ENCODE results near the gene WFIKKN2. TPM values are rescaled to one million over a fixed set of nuclear protein-coding genes. Genes with fewer than 3 reads are reported as not detected.

The WFIKKN2 gene
- total RNA-seq, 1 experiment from 2014 or later = not detected

DNA sequence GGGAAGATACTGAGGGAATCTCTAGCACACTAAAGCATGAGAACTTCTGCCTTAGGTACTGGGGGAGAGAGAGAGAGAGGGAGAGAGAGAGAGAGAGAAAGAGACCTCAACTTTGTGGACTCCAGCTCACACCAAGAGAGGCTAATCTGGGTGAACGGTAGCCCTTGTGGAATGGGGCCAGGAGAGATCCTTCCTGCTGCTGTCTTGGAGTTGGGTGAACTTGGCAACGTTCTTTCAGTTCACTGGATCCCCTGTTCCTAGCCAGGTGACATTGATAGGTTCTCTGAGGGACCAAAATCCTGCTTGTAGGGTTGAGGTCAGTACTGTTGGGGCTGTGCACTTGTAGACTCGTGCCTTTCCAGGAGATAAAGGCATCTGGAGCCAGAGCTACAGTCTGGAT, 26.5 kb upstream of the WFIKKN2 start:
- no peak for DNase-seq (ENCODE audit: low read depth)

DNA sequence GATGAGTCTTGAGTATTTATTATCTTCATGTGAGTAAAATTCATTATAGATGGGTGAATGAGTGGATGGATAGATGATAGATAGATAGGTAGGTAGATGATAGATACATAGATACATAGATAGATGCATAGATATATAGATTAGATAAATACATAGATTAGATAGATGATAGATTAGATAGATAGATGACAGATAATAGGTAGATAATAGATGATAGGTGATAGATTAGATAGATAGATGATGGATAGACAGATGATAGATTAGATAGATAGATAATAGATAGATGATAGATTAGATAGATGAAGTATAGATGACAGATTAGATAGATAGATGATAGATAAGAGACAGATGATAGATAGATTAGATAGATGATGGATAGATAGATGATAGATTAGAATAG, 21.8 kb upstream of the WFIKKN2 start:
- DNase-seq (ENCODE audit: low read depth) = no peak

DNA sequence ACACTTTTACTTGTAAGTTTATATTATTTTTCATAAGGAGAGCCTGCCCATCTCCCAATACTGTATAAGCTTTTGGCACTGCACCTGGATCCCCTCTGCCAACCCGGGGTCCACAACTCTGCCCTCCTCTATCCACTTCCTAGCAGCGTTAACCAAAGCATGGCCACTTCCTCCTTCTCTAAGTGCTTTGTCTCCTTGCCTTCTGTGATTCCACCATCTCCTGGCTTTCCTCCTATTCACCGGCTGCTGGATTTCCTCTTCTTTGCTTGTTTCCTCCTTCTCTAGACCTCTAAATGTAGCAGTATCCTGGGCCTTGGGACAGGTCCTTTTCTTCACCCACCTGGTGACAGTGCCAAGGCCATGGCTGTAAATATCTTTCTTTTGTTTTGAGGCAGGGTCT, 20.0 kb upstream of the WFIKKN2 start:
- no peak for DNase-seq (ENCODE audit: low read depth)

DNA sequence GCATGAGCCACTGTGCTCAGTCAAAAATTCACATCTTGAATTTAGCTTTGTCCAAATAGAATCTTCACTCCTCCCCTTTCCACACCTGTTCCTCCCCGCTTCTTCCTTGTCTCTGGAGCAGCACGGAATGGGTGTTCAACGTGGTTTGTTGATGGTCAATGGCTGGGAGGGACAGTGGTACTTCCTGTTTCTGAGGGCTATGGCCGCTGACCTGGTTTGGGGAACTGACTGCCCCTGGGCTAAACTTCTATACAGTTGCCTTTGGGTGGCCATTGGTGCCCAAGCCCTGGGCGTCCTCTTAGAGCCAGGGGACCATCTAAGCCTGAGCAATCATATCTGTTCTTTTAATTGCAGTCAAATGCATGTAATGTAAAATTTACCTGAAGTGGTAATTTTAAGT, 19.1 kb upstream of the WFIKKN2 start:
- no peak for DNase-seq (ENCODE audit: low read depth)

DNA sequence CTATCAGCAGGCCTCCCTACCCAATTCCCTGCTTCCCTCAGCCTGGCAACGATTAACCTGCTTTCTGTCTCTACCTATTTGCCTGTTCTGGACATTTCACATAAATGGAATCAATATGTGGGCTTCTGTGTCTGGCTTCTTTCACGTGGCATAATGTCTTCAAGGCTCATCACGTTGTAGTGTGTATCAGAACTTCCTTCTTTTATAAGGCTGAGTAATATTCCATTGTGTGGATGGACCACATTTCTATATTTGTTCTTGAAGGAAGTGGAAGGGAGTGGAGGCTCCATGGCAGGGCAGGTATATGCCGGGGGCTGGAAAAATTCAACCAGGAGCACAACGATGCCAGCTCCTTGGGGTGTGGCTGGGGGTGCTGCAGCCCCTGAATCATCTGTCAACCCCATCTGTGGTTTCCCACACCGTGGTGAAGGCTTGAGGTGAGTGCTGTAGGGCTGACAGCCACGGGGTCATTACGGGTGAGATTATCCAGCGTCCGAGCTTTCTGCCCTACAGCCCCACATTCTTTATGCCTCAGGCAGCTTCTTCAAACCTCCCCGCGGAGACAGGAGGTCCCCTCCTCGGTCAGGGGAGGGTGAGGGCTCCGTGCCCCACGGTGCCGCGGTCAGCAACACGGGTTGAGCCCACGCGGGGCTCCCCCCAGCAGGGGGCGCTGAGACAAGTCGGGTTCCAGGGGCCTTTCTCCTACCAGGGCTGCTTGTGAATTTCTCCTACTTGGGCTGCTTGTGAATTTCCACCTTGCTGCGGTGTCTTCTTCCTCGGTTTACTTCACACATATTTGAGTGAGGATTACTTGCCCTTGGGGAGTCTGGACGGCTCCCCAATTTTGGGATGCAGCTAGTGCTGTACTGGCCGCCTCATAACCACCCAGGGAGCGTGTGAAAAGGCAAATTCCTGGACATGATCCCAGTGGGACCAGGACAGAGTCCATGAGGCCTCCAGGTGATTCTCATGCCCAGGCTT, 18.3 kb upstream of the WFIKKN2 start:
- DNase-seq (ENCODE audit: low read depth) = peak; percentile 26

DNA sequence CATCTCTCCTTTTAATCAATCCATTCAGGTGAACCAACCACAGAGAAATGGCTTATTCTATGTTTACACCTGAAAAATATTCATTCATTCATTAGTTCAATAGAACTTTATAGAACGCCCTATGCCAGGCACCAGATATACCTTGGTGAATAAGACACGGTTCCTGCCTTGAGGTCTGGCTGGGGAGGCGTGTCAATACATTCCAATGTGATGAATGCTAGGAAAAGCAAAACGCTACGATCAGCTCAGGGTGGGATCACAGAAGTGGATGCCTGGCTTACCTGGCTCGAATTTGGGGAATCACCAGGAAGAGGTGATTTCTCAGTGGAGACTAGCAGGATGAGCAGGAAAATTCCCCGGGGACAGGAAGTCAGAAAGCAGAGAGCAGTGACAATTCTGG, 17.5 kb upstream of the WFIKKN2 start:
- no peak for DNase-seq (ENCODE audit: low read depth)

DNA sequence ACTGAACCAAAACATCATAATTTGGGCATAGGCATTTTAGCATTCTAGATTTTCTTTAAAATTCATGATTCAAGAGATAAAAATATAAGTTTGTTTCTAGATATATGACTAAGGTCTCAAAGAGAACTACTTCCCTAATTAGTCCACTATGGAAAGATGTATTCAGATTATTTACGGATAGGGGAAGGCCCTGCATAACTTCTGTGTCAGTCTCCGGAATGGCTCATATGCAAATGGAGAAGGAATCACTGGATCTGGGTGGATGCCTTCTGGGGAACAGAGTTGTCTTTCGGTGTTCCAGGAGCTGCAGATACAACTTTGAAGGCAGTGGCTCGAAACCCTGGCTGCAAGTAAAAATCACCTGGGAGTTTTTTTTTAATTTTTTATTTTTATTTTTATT, 17.1 kb upstream of the WFIKKN2 start:
- no peak for DNase-seq (ENCODE audit: low read depth)

DNA sequence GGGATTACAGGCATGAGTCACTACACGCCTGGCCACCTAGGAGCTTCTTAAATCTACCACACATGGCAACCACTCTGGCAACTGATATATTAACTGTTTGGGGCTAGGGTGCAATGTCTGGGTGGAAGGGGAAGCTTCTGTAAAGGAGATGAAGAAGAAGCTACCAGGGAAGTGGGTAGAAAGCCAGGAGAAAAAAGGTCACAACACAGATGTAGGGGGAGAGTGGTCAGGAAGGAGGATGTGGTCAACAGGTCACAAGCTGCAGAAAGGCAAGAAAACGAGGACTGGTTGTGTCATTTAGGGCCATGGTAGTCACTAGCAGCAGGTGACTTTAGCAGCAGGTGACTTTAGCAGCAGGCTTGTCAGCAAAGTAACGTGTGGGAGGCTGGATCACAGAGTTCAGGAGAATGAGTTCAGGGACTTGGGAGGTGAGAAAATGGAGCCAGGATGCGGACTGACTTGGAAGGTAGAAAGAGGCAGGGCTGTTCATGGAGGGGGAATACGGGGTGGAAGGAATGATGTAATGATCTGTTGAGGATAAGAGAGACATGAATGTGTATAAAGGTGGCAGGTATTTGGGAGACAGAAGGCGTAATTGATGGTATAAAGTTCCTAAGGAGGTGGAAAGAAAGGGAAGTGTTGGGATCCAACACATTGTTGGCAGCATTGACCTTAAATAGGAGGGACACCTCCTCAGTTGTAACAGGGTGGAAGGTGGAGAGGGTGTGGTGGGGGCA, 16.3 kb upstream of the WFIKKN2 start:
- no peak for DNase-seq (ENCODE audit: low read depth)

DNA sequence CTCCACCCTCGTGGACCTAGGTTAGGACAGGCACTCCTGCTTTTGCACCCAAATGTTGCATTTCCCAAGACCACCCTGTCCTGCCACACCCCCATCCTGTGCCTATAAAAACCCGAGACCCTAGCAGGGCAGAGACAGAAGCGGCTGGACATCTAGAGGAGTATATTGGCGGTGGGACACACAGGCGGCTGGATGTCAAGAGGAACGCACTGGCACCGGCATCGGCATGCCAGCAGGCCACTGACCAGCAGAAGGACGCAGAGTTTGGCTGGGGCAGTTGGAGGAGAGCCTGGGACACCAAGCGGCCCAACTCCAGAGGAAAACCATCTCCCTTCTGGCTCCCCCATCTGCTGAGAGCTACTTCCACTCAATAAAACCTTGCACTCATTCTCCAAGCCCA, 14.7 kb upstream of the WFIKKN2 start:
- DNase-seq (ENCODE audit: low read depth) = no peak

DNA sequence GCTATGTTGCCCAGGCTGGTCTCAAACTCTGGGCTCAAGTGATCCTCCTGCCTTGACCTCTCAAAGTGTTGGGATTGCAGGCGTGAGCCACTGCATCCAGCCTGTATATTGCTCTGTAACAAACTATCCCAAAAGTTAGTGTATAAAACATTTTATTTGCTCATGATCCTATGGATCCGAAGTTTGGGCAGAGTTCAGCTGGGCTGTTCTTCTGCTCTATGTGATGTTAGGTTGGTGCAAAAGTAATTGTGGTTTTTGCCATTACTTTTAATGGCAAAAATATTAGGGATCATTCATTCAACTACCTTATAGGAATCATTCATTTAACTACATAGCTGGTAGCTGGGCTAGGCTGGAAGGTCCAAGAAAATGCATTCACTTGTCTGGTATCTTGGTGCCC, 12.8 kb upstream of the WFIKKN2 start:
- DNase-seq (ENCODE audit: low read depth) = no peak

DNA sequence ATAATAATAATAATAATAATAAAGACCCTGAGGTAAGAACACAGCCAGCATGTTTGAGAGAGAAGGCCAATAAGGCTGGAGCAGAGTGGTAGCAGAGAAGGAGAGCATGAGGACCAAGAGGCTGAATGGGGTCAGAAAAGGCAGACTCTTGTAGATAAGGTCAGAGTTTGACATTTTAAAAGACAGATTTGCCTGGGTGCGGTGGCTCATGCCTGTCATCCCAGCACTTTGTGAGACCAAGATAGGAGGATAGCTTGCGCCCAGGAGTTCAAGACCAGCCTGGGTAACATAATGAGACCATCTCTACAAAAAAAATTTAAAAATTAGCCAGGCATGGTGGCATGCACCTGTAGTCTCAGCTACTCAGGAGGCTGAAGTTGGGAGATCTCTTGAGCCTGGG, 11.0 kb upstream of the WFIKKN2 start:
- no peak for DNase-seq (ENCODE audit: low read depth)

DNA sequence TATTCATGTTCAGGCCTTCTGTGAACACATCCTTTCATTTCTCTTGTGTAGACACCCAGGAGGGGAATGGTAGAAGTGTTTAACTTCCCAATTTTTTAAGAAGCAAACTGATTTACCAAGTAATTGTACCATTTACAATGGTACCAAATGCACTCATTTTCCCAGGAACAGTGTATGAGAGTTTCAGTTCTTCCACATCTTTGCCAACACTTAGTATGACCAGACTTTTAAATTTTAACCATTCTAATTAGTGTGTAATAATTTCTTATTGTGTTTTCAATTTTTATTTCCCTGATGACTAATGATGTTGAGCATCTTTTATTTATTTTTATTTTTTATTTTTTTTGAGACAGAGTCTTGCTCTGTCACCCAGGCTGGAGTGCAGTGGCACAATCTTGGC, 10.2 kb upstream of the WFIKKN2 start:
- DNase-seq (ENCODE audit: low read depth) = no peak

DNA sequence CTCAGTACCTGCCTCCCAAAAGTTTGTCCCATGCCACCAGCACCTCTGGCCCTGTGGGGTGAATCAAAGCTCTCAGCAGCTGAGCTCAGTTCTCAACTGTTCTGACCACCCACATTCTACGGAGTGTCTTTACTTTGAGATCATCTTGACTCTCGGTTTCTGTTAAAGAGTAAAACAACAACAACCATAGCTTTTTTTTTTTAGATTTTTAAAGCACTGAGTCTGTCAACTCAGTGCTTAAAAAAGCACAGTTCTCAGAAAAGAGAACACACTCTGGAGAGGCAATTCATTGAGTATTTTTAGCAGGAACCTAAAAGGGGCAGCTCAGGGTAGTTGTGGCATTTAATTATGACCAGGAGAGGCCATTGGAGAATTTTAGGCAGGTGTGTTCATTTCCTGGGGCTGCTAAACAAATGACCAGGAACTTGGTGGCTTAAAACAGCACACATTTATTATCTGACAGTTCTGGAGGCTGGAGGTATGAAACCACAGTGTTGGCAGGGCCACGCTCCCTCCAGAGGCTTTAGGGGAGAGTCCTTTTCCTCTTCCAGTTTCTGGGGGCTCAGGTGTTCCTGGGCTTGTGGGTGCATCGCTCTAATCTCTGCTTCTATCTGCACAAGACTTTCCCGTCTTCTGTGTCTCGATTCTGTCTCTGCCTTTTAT, 6.7 kb upstream of the WFIKKN2 start:
- DNase-seq (ENCODE audit: low read depth) = no peak

DNA sequence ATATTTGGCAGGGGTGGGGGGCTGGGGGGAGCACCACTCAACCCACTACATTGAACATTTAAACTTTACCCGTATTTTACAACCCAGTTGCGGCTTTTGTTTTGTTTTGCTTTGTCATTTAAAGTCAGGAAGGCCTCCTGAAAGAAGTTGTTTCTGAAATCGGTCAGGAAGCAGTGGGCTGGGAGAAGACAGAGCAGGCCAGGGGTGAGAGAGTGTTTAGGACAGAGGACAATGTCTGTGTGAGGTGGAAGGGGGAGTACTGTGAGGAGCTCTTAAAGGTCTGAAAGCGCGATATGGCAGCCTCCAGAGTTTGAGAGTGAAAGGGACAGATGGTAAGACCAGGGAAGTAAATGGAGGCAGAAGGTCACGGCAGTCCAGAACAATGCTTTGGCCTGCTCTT, 6.1 kb upstream of the WFIKKN2 start:
- no peak for DNase-seq (ENCODE audit: low read depth)

DNA sequence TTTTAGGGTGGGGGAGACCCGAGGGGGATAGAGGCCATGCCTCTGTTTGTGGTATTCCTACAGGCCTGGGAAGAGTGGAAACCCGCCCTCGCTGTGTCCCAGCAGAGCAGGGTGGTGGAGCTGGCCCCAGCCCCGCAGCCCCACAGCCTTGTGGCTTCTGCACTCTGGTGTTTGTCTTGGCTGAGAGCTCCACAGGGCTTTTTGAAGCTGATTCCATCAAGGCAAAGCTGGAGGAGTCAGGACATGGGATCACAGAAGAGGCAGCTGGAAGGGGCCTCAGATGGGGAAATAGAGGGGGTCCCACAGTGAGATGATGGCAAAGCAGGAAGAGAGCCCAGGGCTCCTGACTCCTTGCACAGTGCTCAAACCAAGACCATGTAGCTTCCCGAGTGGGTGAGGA, 5.0 kb upstream of the WFIKKN2 start:
- no peak for DNase-seq (ENCODE audit: low read depth)

DNA sequence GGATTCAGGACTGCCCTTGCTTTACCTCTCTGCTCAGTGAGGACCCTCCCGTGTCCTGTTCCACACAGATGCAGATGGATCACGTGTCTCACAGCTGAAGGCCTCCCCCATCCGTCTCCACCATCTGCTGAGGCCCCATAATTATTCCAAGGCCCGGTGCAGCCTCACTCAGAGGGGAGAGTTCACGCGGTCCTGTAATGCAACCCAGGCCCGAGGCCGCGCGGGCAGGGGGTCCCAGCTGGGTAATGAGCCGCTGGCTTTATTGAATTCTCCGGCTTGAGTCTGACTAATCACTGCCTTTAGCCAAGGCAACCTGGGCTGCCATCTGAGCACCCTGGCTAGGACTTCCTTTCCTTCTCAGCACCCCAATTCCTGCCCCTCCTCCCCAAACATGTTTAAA, 4.4 kb upstream of the WFIKKN2 start:
- no peak for DNase-seq (ENCODE audit: low read depth)

DNA sequence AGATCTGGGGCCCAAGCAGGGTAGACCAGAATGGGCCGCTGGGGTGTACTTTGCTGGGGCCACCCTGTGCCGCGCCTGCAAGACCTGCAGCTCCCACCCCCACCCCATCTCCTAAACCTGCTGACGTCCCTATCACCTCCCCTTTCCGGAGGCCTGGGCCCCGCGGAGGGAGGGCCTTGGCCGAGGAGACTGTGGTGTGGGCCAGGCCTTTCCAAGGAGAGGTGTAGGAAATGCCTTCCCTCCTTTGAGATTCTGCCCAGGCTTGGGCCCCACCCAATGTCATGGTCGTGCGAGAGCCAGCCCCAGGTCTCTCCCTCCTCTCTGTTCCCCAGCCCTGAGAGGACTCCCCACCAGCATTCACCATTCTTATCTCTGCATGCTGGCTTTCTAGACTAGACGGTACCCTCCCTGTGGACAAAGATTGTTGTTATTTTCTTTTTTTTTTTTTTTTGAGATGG, 3.9 kb upstream of the WFIKKN2 start:
- DNase-seq (ENCODE audit: low read depth) = no peak

DNA sequence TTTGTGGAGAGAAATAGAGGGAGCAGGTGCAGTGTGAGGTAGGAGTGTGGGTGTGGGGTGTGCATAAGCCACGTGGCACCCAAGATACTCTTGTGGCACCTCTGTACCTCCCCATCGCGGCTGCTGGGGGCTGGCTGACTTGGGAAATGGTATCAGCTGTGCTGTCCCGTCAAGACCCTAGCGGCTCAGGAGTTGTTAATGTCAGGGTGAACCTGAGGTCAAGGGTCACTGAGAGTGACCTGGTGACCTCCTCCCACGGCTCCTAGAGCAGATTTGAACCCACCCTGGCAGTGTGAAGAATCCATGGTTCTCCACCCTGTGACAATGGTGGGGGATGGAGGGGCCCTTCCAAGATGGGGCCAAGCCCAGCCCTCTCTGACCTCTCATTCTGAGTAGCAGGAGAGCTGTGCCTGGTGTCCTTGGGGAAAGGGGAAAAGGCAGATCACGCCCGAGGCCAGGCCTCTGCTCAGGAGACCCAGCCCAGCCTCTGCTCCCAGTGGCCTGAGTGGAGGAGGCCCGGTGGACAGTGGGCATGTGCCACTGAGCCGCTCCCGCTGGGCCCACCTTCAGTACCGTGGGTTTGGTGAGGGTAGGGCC, 3.0 kb upstream of the WFIKKN2 start:
- DNase-seq (ENCODE audit: low read depth) = no peak

DNA sequence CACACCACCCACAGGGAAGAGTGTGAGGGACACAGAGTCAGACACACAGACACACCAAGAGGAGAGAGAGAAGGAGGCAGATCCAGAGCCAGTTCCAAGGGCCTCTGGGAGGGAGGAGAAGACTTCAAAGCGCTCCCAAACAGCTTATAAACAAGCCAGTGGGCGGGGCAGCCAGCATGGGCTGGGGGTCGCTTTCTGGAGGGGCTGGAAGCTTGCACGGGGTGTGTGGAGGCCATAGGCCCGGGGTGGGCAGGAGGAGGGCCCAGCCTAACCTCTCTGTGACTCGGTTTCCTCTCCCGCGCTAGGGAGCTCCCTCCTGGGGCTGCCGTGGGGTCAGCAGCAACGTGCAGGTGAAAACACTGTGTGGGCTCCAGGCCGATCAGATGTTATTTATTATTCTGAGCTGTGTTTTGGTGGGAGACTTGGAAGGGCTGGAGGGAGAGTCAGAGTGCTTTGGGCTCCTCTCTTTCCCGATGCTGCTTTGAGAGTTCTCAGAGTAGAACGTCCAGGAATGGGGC, 2.5 kb upstream of the WFIKKN2 start:
- DNase-seq (ENCODE audit: low read depth) = no peak

DNA sequence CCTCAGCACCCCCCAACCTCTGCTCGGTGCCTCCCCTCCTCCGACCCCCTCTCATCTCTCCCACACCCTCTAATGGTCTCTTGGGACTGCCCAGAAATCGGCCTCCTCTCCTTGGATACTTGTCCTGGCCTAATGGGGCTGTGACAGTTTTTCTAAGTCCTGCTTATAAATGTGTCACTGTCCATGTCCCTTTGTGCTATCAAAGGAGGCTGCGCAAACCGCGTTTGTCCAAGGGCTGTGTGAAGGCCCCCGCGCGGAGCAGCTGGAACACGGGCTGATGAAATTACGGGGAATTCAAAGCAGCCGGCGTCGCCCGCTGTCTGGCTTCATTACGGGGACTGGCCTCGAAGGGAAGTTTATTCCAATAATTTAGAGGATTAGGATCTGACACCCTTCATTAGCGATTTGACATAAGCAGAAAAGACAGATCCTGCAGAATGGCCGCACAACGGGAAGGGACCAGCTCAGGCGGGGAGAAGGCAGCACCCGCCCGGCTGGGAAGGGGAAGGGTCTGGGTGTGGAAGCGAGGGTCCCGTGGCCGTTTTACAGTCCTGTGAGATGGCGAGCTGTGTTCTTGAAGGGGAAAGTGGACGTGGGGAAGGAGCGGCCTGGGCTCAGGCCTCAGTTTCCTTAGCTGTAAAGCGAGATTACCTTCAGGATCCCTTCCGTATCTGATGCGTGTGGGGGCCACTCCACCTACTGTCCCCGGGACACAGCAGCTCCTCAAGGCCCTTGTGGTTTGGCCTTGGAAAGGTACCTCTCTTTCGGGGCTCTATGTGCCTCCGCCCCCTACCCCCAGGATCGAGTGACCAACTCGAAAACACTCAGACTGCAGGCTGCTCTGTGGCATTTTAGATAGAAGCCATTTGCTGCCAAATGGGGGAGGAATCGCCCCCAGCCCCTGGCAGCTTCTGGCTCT, 1.6 kb upstream of the WFIKKN2 start:
- DNase-seq (ENCODE audit: low read depth) = no peak
